Activated gamma-delta T cell treated with Interleukin-2 at 50 U/mL for 16 hours (primary cell): ENCODE measurements around the gene RAB3IL1.
"Not testable (repeated sequence)": the region's sequence is repeated elsewhere in the genome, so short reads cannot be mapped to it uniquely, and the experiment has no call there.

Source experiments
- DNase-seq: peaks from one replicate; pipeline ENCODE4 v3.0.0-alpha.2; 2020

Gene RAB3IL1

GRCh38 chr11:61882879-61883278 is 34.5 kb downstream of the RAB3IL1 start:
- DNase-seq: no peak

- DNase-seq: not testable (repeated sequence)
These were observed 35.1 kb downstream of the RAB3IL1 start for GRCh38 chr11:61882267-61882666.

- DNase-seq: no peak
These were observed 36.0 kb downstream of the RAB3IL1 start for GRCh38 chr11:61881397-61881796.

- no peak for DNase-seq
These were observed 36.9 kb downstream of the RAB3IL1 start for GRCh38 chr11:61880454-61880853.

GRCh38 chr11:61880031-61880430 is 37.3 kb downstream of the RAB3IL1 start:
- DNase-seq: no peak

GRCh38 chr11:61879152-61879551 is 38.2 kb downstream of the RAB3IL1 start:
- DNase-seq: no peak

- DNase-seq: no peak
These were observed 41.7 kb downstream of the RAB3IL1 start for GRCh38 chr11:61875698-61876097.

- no peak for DNase-seq
These were observed 42.5 kb downstream of the RAB3IL1 start for GRCh38 chr11:61874853-61875252.

- DNase-seq: no peak
These were observed 43.0 kb downstream of the RAB3IL1 start for GRCh38 chr11:61874377-61874809.

- DNase-seq: no peak
These were observed 43.6 kb downstream of the RAB3IL1 start for GRCh38 chr11:61873588-61874376.

- DNase-seq: no peak
These were observed 44.3 kb downstream of the RAB3IL1 start for GRCh38 chr11:61872935-61873565.

GRCh38 chr11:61871158-61871597 is 46.2 kb downstream of the RAB3IL1 start:
- peak; percentile 46 for DNase-seq

GRCh38 chr11:61870541-61871031 is 46.8 kb downstream of the RAB3IL1 start:
- no peak for DNase-seq

- DNase-seq: no peak
These were observed 47.5 kb downstream of the RAB3IL1 start for GRCh38 chr11:61869708-61870451.

GRCh38 chr11:61869429-61869707 is 48.0 kb downstream of the RAB3IL1 start:
- no peak for DNase-seq

- no peak for DNase-seq
These were observed 48.6 kb downstream of the RAB3IL1 start for GRCh38 chr11:61868571-61869428.

GRCh38 chr11:61866958-61867343 is 50.4 kb downstream of the RAB3IL1 start:
- DNase-seq: no peak

GRCh38 chr11:61866231-61866957 is 51.0 kb downstream of the RAB3IL1 start:
- DNase-seq: no peak

- no peak for DNase-seq
These were observed 52.3 kb downstream of the RAB3IL1 start for GRCh38 chr11:61864814-61865775.

- DNase-seq: no peak
These were observed 53.8 kb downstream of the RAB3IL1 start for GRCh38 chr11:61863548-61864081.
